HEK293 (cell line): ENCODE results near the gene GAGE10.

Source experiments
- CTCF ChIA-PET: fragments of 350-600 bp; formaldehyde crosslinking; extraction: SDS; loops from one replicate; lab custom pipeline; 2021; ENCODE audit warnings: antibody characterized with exemption; lab: Yijun Ruan, JAX
- POLR2A ChIA-PET: fragments of 300-600 bp; formaldehyde crosslinking; extraction: SDS; loops from one replicate; lab custom pipeline; 2020; ENCODE audit warnings: antibody characterized with exemption, inconsistent platforms; lab: Yijun Ruan, JAX
- H3K27ac ChIP-seq: fragments of 200-500 bp; sonication (Bioruptor generic); 2 replicates; pipeline ENCODE4 v1.5.1; 2014; ENCODE audit warnings: low read depth, low read length, control low read depth, inconsistent platforms; ENCODE audit errors: extremely low read depth
- H3K36me3 ChIP-seq, 2 experiments: fragments of 200-500 bp in 1 of 2; sonication (Bioruptor generic) in 1 of 2; 1 replicate in 1 of 2; 2 replicates in 1 of 2; pipeline ENCODE4 v1.5.1; 2014 to 2017; ENCODE audit warnings: inconsistent platforms in 2 of 2, low read length in 2 of 2; ENCODE audit not compliant: control insufficient read depth in 2 of 2, insufficient read depth in 1 of 2
- H3K4me1 ChIP-seq: fragments of 200-500 bp; sonication (Bioruptor generic); 2 replicates; pipeline ENCODE4 v1.5.1; 2014; ENCODE audit warnings: mild to moderate bottlenecking, low read length, inconsistent platforms; ENCODE audit not compliant: control insufficient read depth, insufficient read depth
- H3K4me3 ChIP-seq: 2 replicates; pipeline ENCODE4 v1.5.1; 2011; ENCODE audit warnings: low read depth, mild to moderate bottlenecking, control low read depth, low read length, moderate library complexity
- H3K9me3 ChIP-seq: fragments of 200-500 bp; sonication (Bioruptor generic); 2 replicates; pipeline ENCODE4 v1.5.1; 2014; ENCODE audit warnings: low read depth, low read length, inconsistent platforms; ENCODE audit not compliant: control insufficient read depth, insufficient read depth
- BCL11B ChIP-seq: fragments of 450-650 bp; formaldehyde crosslinking; IDR thresholded peaks from 2 replicates; pipeline ENCODE4 v1.5.1; 2016; ENCODE audit warnings: low read depth, missing biosample characterization, missing genetic modification characterization
- KLF10 ChIP-seq: fragments of 450-650 bp; IDR thresholded peaks from 2 replicates; pipeline ENCODE4 v1.5.1; 2018; ENCODE audit warnings: missing biosample characterization, mild to moderate bottlenecking, missing genetic modification characterization
- MEIS1 ChIP-seq: sonication (generic); formaldehyde crosslinking; IDR thresholded peaks from 2 replicates; pipeline ENCODE4 v1.8.1; 2022; ENCODE audit warnings: missing genetic modification reagents, mild to moderate bottlenecking, borderline replicate concordance
- PRDM6 ChIP-seq: fragments of 450-650 bp; formaldehyde crosslinking; IDR thresholded peaks from 2 replicates; pipeline ENCODE4 v1.5.1; 2017; ENCODE audit warnings: missing biosample characterization, missing genetic modification characterization
- SP7 ChIP-seq: fragments of 450-650 bp; formaldehyde crosslinking; IDR thresholded peaks from 2 replicates; pipeline ENCODE4 v1.5.1; 2016; ENCODE audit warnings: missing biosample characterization, missing genetic modification characterization
- YY2 ChIP-seq: fragments of 450-650 bp; formaldehyde crosslinking; IDR thresholded peaks from 2 replicates; pipeline ENCODE4 v1.5.1; 2016; ENCODE audit warnings: missing biosample characterization, missing genetic modification characterization
- ZFP41 ChIP-seq: fragments of 450-650 bp; formaldehyde crosslinking; IDR thresholded peaks from 2 replicates; pipeline ENCODE4 v1.5.1; 2016; ENCODE audit warnings: missing biosample characterization, missing genetic modification characterization, borderline replicate concordance
- ZNF133 ChIP-seq: fragments of 450-650 bp; formaldehyde crosslinking; IDR thresholded peaks from 2 replicates; pipeline ENCODE4 v1.5.1; 2016; ENCODE audit warnings: missing biosample characterization, missing genetic modification characterization
- ZNF23 ChIP-seq: fragments of 450-650 bp; formaldehyde crosslinking; IDR thresholded peaks from 2 replicates; pipeline ENCODE4 v1.5.1; 2016; ENCODE audit warnings: missing biosample characterization, missing genetic modification characterization, borderline replicate concordance
- ZNF26 ChIP-seq: fragments of 450-650 bp; formaldehyde crosslinking; IDR thresholded peaks from 2 replicates; pipeline ENCODE4 v1.5.1; 2016; ENCODE audit warnings: missing biosample characterization, missing genetic modification characterization
- ZNF274 ChIP-seq, 2 experiments: fragments of 200-500 bp in 1 of 2; fragments of 450-650 bp in 1 of 2; sonication (Bioruptor generic) in 1 of 2; formaldehyde crosslinking in 1 of 2; IDR thresholded peaks; 2 replicates each; pipeline versions ENCODE4 v1.5.1 to v1.6.1; 2014 to 2016; ENCODE audit warnings: borderline replicate concordance in 1 of 2, inconsistent platforms in 1 of 2, low read length in 1 of 2, missing biosample characterization in 1 of 2, missing genetic modification characterization in 1 of 2
- ZNF302 ChIP-seq: fragments of 450-650 bp; formaldehyde crosslinking; IDR thresholded peaks from 2 replicates; pipeline ENCODE4 v1.5.1; 2016; ENCODE audit warnings: missing biosample characterization, missing genetic modification characterization, low read depth
- ZNF341 ChIP-seq: fragments of 450-650 bp; formaldehyde crosslinking; IDR thresholded peaks from 2 replicates; pipeline ENCODE4; 2016; ENCODE audit warnings: low read depth, missing biosample characterization, missing genetic modification characterization
- ZNF350 ChIP-seq: fragments of 450-650 bp; formaldehyde crosslinking; IDR thresholded peaks from 2 replicates; pipeline ENCODE4 v1.5.0; 2017; ENCODE audit warnings: missing biosample characterization, mild to moderate bottlenecking, missing genetic modification characterization
- ZNF391 ChIP-seq: fragments of 450-650 bp; formaldehyde crosslinking; IDR thresholded peaks from 2 replicates; pipeline ENCODE4 v1.5.1; 2016; ENCODE audit warnings: low read depth, missing biosample characterization, missing genetic modification characterization, borderline replicate concordance
- ZNF48 ChIP-seq: fragments of 450-650 bp; formaldehyde crosslinking; IDR thresholded peaks from 2 replicates; pipeline ENCODE4 v1.5.1; 2016; ENCODE audit warnings: missing biosample characterization, missing genetic modification characterization
- ZNF513 ChIP-seq: fragments of 450-650 bp; IDR thresholded peaks from 2 replicates; pipeline ENCODE4 v1.5.1; 2018; ENCODE audit warnings: missing biosample characterization, missing genetic modification characterization
- ZNF571 ChIP-seq: fragments of 450-650 bp; formaldehyde crosslinking; IDR thresholded peaks from 2 replicates; pipeline ENCODE4 v1.5.0; 2017; ENCODE audit warnings: missing biosample characterization, missing genetic modification characterization
- ZNF580 ChIP-seq: fragments of 450-650 bp; formaldehyde crosslinking; IDR thresholded peaks from 2 replicates; pipeline ENCODE4 v1.5.1; 2016; ENCODE audit warnings: missing biosample characterization, missing genetic modification characterization
- ZNF596 ChIP-seq: fragments of 450-650 bp; IDR thresholded peaks from 2 replicates; pipeline ENCODE4 v1.5.0; 2018; ENCODE audit warnings: missing biosample characterization, mild to moderate bottlenecking, missing genetic modification characterization, moderate library complexity
- ZNF658 ChIP-seq: fragments of 450-650 bp; formaldehyde crosslinking; IDR thresholded peaks from 2 replicates; pipeline ENCODE4; 2016; ENCODE audit warnings: missing biosample characterization, missing genetic modification characterization
- ZSCAN16 ChIP-seq: fragments of 450-650 bp; formaldehyde crosslinking; IDR thresholded peaks from 2 replicates; pipeline ENCODE4 v1.5.1; 2016; ENCODE audit warnings: missing biosample characterization, missing genetic modification characterization

The GAGE10 gene

GRCh38 chrX:49276207-49276606 lies 27.2 kb upstream of the GAGE10 start:
- H3K36me3 ChIP-seq, result no peaks in the 10 kb centered on the region
- H3K4me1 ChIP-seq, result no peaks in the 10 kb centered on the region
- POLR2A ChIA-PET, result interaction anchor here (0.6 kb wide), 2 partner anchors 53 to 533 kb away, joined by 3 to 4 read pairs; no protein-coding TSS in a partner anchor
- H3K4me3 ChIP-seq, result no peak overlapping the region
- no peak overlapping the region for H3K27ac ChIP-seq
- TF ChIP-seq ZNF274 (IDR thresholded peaks at IDR 0.05; ENCODE audit: low read length), result no peak
- TF ChIP-seq ZNF274 (tag by site-specific recombination; IDR thresholded peaks at IDR 0.05; ENCODE audit: borderline replicate concordance), result no peak
- no peak for TF ChIP-seq ZNF571 (tag by site-specific recombination)
- TF ChIP-seq PRDM6 (tag by site-specific recombination), result no peak
- TF ChIP-seq, all 188 proteins: peak for 0
- CTCF ChIA-PET, result interaction anchor here (0.9 to 1.2 kb wide), 2 partner anchors 16 to 85 kb away, joined by 3 to 4 read pairs; no protein-coding TSS in a partner anchor
- no peaks in the 10 kb centered on the region for H3K9me3 ChIP-seq

- no peak for TF ChIP-seq ZNF302 (tag by site-specific recombination)
- TF ChIP-seq ZFP41 (tag by site-specific recombination), result no peak
- no peak for TF ChIP-seq MEIS1
- no peak for TF ChIP-seq ZNF133
- TF ChIP-seq ZNF23 (tag by site-specific recombination), result no peak
- TF ChIP-seq, all 188 proteins: peak for 0
- Histone ChIP-seq H3K4me3 (no peak overlapping the region), H3K27ac (no peak overlapping the region), H3K36me3 (no peaks in the 10 kb centered on the region), H3K4me1 (no peaks in the 10 kb centered on the region), H3K9me3 (no peaks in the 10 kb centered on the region)
- CTCF ChIA-PET, result interaction anchor here (0.9 kb wide), 1 partner anchor 86 kb away, joined by 3 read pairs; no protein-coding TSS in a partner anchor
- POLR2A ChIA-PET, result interaction anchor here (0.6 kb wide), 1 partner anchor 534 kb away, joined by 4 read pairs; no protein-coding TSS in a partner anchor
These were observed 26.5 kb upstream of the GAGE10 start for GRCh38 chrX:49276671-49277534.

- Histone ChIP-seq H3K27ac (no peak overlapping the region), H3K36me3 (no peaks in the 10 kb centered on the region), H3K4me1 (no peaks in the 10 kb centered on the region), H3K4me3 (no peak overlapping the region), H3K9me3 (no peaks in the 10 kb centered on the region)
- TF ChIP-seq SP7 (tag by site-specific recombination) (no peak), ZNF350 (tag by site-specific recombination) (no peak), ZNF48 (tag by site-specific recombination) (no peak), ZNF391 (tag by site-specific recombination) (no peak), BCL11B (no peak), ZNF274 (IDR thresholded peaks at IDR 0.05; ENCODE audit: low read length) (no peak), ZNF274 (tag by site-specific recombination; IDR thresholded peaks at IDR 0.05; ENCODE audit: borderline replicate concordance) (no peak)
- POLR2A ChIA-PET, result no interaction called here
- CTCF ChIA-PET, result no interaction called here
These were observed 26.0 kb upstream of the GAGE10 start for GRCh38 chrX:49277535-49277830.

- Histone ChIP-seq H3K4me3 (no peak overlapping the region), H3K27ac (no peak overlapping the region), H3K9me3 (no peaks in the 10 kb centered on the region), H3K4me1 (no peaks in the 10 kb centered on the region), H3K36me3 (no peaks in the 10 kb centered on the region)
- POLR2A ChIA-PET, result no interaction called here
- CTCF ChIA-PET, result no interaction called here
- TF ChIP-seq ZNF302 (tag by site-specific recombination) (no peak), ZSCAN16 (no peak), ZNF658 (tag by site-specific recombination) (no peak), ZNF513 (tag by site-specific recombination) (no peak), KLF10 (tag by site-specific recombination) (no peak), YY2 (tag by site-specific recombination) (no peak), ZNF341 (no peak), ZNF596 (tag by site-specific recombination) (no peak), ZNF26 (tag by site-specific recombination) (no peak), ZNF580 (no peak)
These were observed 25.4 kb upstream of the GAGE10 start for GRCh38 chrX:49278081-49278480.
